Astrocyte (in vitro differentiated cells and primary cell): ENCODE results near the gene PLEKHG4B. TPM values are rescaled to one million over a fixed set of nuclear protein-coding genes. Genes with fewer than 3 reads are reported as not detected.

Experiments
- DNase-seq: peaks from one replicate; pipeline ENCODE4 v3.0.0-alpha.2; 2010; ENCODE audit warnings: low read depth
- FAIRE-seq: peaks from 2 replicates; lab custom pipeline; 2011; peaks lifted over from hg19 to GRCh38; lab: Jason Lieb, UNC
- H2AFZ ChIP-seq: 2 replicates; pipeline ENCODE4 v1.6.0; 2012; ENCODE audit warnings: low read depth, low read length, inconsistent platforms
- H3K27ac ChIP-seq: 2 replicates; pipeline ENCODE4 v1.5.1; 2011; ENCODE audit warnings: low read depth, low read length, inconsistent platforms
- H3K27me3 ChIP-seq: 2 replicates; pipeline ENCODE4 v1.6.0; 2011; ENCODE audit warnings: low read length, inconsistent platforms; ENCODE audit not compliant: insufficient read depth
- H3K36me3 ChIP-seq: 2 replicates; pipeline ENCODE4 v1.5.1; 2011; ENCODE audit warnings: low read length, inconsistent platforms; ENCODE audit not compliant: insufficient read depth
- H3K4me1 ChIP-seq: 2 replicates; pipeline ENCODE4 v1.5.1; 2011; ENCODE audit warnings: low read length, inconsistent platforms; ENCODE audit not compliant: insufficient read depth
- H3K4me2 ChIP-seq: 2 replicates; pipeline ENCODE4 v1.6.0; 2012; ENCODE audit warnings: low read length, inconsistent platforms
- H3K4me3 ChIP-seq: 2 replicates; pipeline ENCODE4 v1.5.1; 2011; ENCODE audit warnings: low read depth, mild to moderate bottlenecking, low read length, inconsistent platforms; ENCODE audit not compliant: insufficient read depth
- H3K79me2 ChIP-seq: 2 replicates; pipeline ENCODE4 v1.6.0; 2012; ENCODE audit warnings: mild to moderate bottlenecking, low read length, inconsistent platforms; ENCODE audit not compliant: insufficient read depth
- H3K9ac ChIP-seq: 2 replicates; pipeline ENCODE4 v1.6.0; 2012; ENCODE audit warnings: mild to moderate bottlenecking, low read length, inconsistent platforms
- H3K9me3 ChIP-seq: 2 replicates; pipeline ENCODE4 v1.5.1; 2012; ENCODE audit warnings: low read depth, mild to moderate bottlenecking, low read length, inconsistent platforms; ENCODE audit not compliant: insufficient read depth
- H4K20me1 ChIP-seq: 2 replicates; pipeline ENCODE4 v1.6.0; 2012; ENCODE audit warnings: low read length, inconsistent platforms; ENCODE audit not compliant: insufficient read depth
- H3K27ac Mint-ChIP-seq: one replicate; pipeline ENCODE4 v1.8.0; 2021; ENCODE audit warnings: mild to moderate bottlenecking, mixed read lengths; ENCODE audit not compliant: unreplicated experiment
- H3K27me3 Mint-ChIP-seq: one replicate; pipeline ENCODE4 v1.8.0; 2021; ENCODE audit warnings: low read depth, mixed read lengths; ENCODE audit not compliant: unreplicated experiment
- H3K36me3 Mint-ChIP-seq: one replicate; pipeline ENCODE4 v1.8.0; 2021; ENCODE audit warnings: low read depth, mixed read lengths; ENCODE audit not compliant: unreplicated experiment
- H3K4me1 Mint-ChIP-seq: one replicate; pipeline ENCODE4 v1.8.0; 2021; ENCODE audit warnings: low read depth, mixed read lengths; ENCODE audit not compliant: unreplicated experiment
- H3K4me3 Mint-ChIP-seq: one replicate; pipeline ENCODE4 v1.8.0; 2021; ENCODE audit warnings: mild to moderate bottlenecking, moderate library complexity, mixed read lengths; ENCODE audit not compliant: unreplicated experiment
- H3K9me3 Mint-ChIP-seq: one replicate; pipeline ENCODE4 v1.8.0; 2021; ENCODE audit warnings: mild to moderate bottlenecking, mixed read lengths; ENCODE audit not compliant: unreplicated experiment
- CTCF ChIP-seq: IDR thresholded peaks from 2 replicates; pipeline ENCODE4 v1.5.1; 2011; ENCODE audit warnings: low read depth, mild to moderate bottlenecking, inconsistent platforms, low read length, moderate library complexity; ENCODE audit not compliant: insufficient read depth
- EZH2 ChIP-seq: IDR thresholded peaks from 2 replicates; pipeline ENCODE4 v1.6.1; 2012; ENCODE audit warnings: mild to moderate bottlenecking, low read length, inconsistent platforms; ENCODE audit not compliant: insufficient read depth
- total RNA-seq: library from RNA; stranded (reverse); gene quantifications from 2 replicates; pipeline ENCODE4 v1.2.1, GENCODE V29; 2021

The PLEKHG4B gene
- total RNA-seq, 1 donor from 2014 or later, result 8.1 TPM

DNA sequence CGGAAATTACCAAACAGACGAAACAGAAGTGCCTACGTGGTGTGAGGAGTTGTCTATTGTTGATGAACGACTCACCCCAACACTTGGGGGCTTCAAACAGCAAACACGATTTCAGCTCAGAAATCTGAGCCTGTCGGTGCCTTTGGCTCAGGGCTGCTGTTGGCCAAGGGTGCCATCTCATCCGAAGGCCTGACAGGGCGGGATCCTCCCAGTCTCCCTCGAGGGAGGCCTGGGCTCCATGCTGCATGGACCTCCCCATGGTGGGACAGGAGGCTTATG is 100.7 kb downstream of the PLEKHG4B start:
- Histone ChIP-seq H3K79me2 (no peaks in the 10 kb centered on the region), H3K9me3 (no peaks in the 10 kb centered on the region), H3K4me3 (no peak overlapping the region), H3K36me3 (no peaks in the 10 kb centered on the region), H3K4me1 (peaks cover 11% of the 10 kb centered on the region), H3K27ac (no peak overlapping the region), H4K20me1 (peaks cover 3% of the 10 kb centered on the region), H3K9ac (no peak overlapping the region), H2AFZ (no peak overlapping the region), H3K4me2 (no peak overlapping the region), H3K27me3 (peaks cover 9% of the 10 kb centered on the region)
- FAIRE-seq (no peak), DNase-seq (no peak)
- H3K9me3 Mint-ChIP-seq, result no peaks in the 10 kb centered on the region
- H3K36me3 Mint-ChIP-seq, result peaks cover 5% of the 10 kb centered on the region
- no peak for TF ChIP-seq EZH2
- no peak for TF ChIP-seq CTCF
- H3K4me3 Mint-ChIP-seq, result no peak overlapping the region
- no peak overlapping the region for H3K27ac Mint-ChIP-seq
- H3K4me1 Mint-ChIP-seq, result peaks cover 9% of the 10 kb centered on the region
- H3K27me3 Mint-ChIP-seq, result peaks cover 14% of the 10 kb centered on the region

DNA sequence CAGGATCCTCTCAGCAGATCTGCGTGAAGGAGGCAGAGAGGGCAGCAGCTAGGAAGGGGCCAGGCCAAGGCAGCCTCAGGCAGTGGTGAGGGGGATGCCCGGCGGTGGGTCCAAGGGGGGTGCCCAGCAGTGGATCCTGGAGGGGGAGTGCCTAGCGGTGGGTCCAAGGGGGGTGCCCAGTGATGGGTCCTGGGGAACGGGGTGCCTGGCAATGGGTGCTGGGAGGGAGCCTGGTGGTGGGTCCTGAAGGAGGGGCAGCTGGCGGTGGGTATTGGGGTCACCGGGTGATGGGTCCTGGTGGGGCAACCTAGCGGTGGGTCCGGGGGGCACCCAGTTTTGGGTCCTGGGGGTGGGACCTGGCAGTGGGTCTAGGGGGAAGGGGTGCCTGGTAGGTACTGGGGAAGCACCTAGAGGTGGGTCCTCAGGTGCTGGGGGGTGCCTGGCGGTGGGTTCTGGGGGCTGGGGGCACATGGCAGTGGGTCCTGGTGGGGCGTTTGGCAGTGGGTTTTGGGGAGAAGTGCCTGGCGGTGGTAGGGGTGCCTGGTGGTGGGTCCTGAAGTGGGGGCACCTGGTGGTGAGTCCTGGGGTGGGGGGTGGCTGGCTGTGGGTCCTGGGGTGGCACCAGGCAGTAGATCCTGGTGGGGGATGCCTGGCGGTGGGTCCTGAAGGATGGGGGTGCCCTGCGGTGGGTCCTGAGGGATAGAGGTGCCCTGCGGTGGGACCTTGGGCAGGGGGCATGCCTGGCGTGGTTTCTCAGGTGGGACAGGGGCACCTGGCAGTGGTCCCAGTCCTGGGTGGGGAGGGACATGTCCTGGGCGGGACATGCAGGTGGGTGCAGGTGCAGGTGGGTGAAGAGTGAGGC is 101.2 kb downstream of the PLEKHG4B start:
- Histone ChIP-seq H3K27me3 (peaks cover 9% of the 10 kb centered on the region), H3K9me3 (no peaks in the 10 kb centered on the region), H3K36me3 (no peaks in the 10 kb centered on the region), H3K4me2 (no peak overlapping the region), H2AFZ (no peak overlapping the region), H4K20me1 (peaks cover 3% of the 10 kb centered on the region), H3K27ac (no peak overlapping the region), H3K4me1 (peaks cover 7% of the 10 kb centered on the region), H3K9ac (no peak overlapping the region), H3K4me3 (no peak overlapping the region), H3K79me2 (no peaks in the 10 kb centered on the region)
- Mint-ChIP-seq H3K27ac (no peak overlapping the region), H3K36me3 (peaks cover 5% of the 10 kb centered on the region), H3K27me3 (peaks cover 14% of the 10 kb centered on the region), H3K4me3 (no peak overlapping the region), H3K4me1 (peaks cover 9% of the 10 kb centered on the region), H3K9me3 (no peaks in the 10 kb centered on the region)
- TF ChIP-seq EZH2 (no peak), CTCF (no peak)
- DNase-seq, result no peak
- no peak for FAIRE-seq

DNA sequence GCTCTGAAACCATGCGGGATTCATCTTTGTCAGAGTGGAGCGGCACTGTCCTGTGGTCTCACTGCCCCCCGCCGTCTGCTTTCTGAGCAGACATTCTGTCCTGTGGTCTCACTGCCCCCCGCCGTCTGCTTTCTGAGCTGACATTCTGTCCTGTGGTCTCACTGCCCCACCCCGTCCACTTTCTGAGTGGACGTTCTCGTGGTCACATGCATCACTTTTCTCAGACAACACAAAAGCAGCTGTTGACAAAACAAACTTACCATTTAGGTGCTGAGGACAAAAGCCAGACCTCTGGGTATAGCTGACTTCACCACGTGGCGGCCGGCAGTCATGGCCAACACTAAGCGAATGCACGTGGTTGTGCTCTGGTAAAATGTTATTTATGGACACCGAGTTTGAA is 102.1 kb downstream of the PLEKHG4B start:
- H3K4me2 ChIP-seq, result no peak overlapping the region
- no peak for FAIRE-seq
- H3K4me3 Mint-ChIP-seq, result no peak overlapping the region
- no peaks in the 10 kb centered on the region for H3K79me2 ChIP-seq
- H3K27ac ChIP-seq, result no peak overlapping the region
- H2AFZ ChIP-seq, result no peak overlapping the region
- H3K9ac ChIP-seq, result no peak overlapping the region
- no peak for DNase-seq
- peaks cover 9% of the 10 kb centered on the region for H3K27me3 ChIP-seq
- H3K36me3 Mint-ChIP-seq, result peaks cover 7% of the 10 kb centered on the region
- H4K20me1 ChIP-seq, result peaks cover 3% of the 10 kb centered on the region
- peaks cover 2% of the 10 kb centered on the region for H3K9me3 Mint-ChIP-seq
- TF ChIP-seq CTCF (no peak), EZH2 (no peak)
- H3K9me3 ChIP-seq, result no peaks in the 10 kb centered on the region
- H3K4me3 ChIP-seq, result no peak overlapping the region
- no peak overlapping the region for H3K27ac Mint-ChIP-seq
- H3K4me1 Mint-ChIP-seq, result peaks cover 7% of the 10 kb centered on the region
- peaks cover 9% of the 10 kb centered on the region for H3K27me3 Mint-ChIP-seq
- peaks cover 4% of the 10 kb centered on the region for H3K4me1 ChIP-seq
- H3K36me3 ChIP-seq, result no peaks in the 10 kb centered on the region
